Activated CD8-positive, alpha-beta memory T cell treated with anti-CD3 and anti-CD28 coated beads, Interleukin-2, amount 50 U/mL, for 24 hours (primary cell): ENCODE data around the gene OTOGL.
"Not testable (repeated sequence)": the region's sequence is repeated elsewhere in the genome, so short reads cannot be mapped to it uniquely, and the experiment has no call there.

Source experiments
- DNase-seq: peaks from one replicate; pipeline ENCODE4 v3.0.0-alpha.2; 2020; ENCODE audit errors: extremely low read depth

OTOGL gene

GRCh38 chr12:80120994-80121393 is 21.7 kb downstream of the OTOGL start:
- DNase-seq: no peak

DNA sequence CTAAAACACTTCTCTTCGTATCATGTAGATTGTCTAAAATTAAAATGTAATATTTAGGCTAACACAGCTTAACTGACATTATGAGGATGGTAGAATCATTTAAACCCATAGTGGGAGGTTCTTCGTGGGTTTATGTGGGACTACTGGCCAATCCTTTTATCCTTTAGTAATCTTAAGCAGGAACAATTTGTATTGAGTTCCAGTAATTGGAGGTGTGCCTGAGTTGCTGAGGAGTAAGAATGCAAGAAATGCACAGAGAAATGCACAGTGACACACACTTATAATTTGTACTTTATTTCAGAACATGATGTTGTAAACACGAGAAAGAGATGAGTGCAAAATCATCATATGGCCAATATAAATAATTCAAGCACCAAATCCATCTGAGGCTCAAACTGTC is 22.3 kb downstream of the OTOGL start:
- DNase-seq: no peak

- no peak for DNase-seq
Observed at GRCh38 chr12:80129895-80130530, 30.7 kb downstream of the OTOGL start.

- DNase-seq: no peak
Observed at GRCh38 chr12:80135624-80136023, 36.3 kb downstream of the OTOGL start.

GRCh38 chr12:80140005-80140404 is 40.7 kb downstream of the OTOGL start:
- no peak for DNase-seq

DNA sequence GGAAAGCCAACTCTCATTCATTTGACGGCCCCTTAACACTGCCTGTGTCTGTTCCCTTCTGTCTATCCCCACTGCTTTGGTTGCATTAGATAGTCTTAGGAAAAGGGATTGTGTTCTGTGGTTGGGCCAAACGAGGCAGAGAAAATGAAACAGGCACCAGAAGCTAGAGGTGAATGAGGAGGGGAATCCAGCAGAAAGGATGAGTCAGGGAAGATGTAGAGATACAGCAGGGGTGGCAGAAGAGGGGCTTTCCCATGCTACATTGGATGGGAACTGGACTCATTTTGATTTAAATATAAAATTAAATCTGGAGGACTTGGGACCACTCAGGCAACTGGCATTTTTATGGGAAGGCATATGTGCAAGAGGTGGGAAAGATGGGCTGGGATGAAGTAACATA is 43.3 kb downstream of the OTOGL start:
- no peak for DNase-seq

DNA sequence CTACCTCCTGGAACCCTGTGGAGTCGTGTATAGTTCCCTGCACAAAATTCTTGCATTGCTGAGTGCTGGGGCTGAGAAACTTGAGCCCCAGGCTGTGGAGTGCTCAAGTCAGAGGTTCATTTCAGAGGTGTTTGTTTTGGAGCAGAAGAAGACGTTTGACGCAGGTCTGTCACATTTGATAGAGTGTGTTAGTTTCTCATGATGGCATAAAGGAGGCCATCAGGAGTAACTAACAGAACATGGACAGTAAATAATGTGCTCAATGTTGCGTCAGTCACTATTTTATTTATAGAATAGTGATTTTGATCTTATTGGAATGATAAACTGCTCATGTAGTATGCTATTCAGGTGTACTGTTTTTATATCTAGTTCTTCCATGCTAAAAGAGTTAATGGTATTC is 44.2 kb downstream of the OTOGL start:
- DNase-seq: no peak

DNA sequence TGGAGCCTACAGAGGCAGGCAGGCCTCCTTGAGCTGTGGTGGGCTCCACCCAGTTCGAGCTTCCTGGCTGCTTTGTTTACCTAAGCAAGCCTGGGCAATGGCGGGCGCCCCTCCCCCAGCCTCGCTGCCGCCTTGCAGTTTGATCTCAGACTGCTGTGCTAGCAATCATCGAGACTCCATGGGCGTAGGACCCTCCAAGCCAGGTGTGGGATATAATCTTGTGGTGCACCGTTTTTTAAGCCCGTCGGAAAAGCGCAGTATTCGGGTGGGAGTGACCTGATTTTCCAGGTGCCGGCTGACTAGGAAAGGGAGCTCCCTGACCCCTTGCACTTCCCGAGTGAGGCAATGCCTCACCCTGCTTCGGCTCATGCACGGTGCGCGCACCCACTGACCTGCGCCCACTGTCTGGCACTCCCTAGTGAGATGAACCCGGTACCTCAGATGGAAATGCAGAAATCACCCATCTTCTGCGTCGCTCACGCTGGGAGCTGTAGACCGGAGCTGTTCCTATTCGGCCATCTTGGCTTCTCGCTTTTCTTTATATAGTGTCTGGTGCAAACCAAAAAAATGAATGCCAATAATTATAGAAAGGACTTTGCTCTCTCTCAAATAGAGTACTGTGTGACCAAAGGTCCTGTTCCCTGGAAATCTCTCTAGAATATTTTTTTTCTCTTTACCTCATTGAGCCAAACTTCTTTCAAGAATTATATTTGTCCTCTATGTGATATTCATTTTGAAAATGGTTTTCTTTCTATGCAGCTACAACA is 50.4 kb downstream of the OTOGL start:
- not testable (repeated sequence) for DNase-seq

DNA sequence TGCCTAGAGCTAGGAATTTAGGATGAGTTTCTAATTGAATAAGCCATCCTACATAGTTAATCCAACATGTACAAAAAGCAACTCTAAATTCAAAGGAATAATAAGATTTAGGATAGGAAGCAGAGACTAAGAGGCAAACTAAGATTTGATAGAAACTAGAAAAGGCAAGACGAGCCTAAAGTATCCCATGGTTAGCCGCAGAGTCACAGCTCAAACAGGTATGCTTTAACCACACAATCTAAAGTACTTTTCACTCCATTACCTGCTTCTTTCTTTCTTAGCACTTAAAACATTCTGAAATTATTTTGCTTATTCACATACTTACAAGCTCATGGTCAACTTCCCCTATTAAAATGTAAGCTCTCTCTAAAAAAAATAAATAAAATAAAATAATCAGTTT is 51.8 kb downstream of the OTOGL start:
- no peak for DNase-seq

- DNase-seq: no peak
Observed at GRCh38 chr12:80154261-80154660, 54.9 kb downstream of the OTOGL start.

- DNase-seq: no peak
Observed at GRCh38 chr12:80156306-80156705, 57.0 kb downstream of the OTOGL start.

GRCh38 chr12:80157645-80158044 is 58.3 kb downstream of the OTOGL start:
- no peak for DNase-seq

DNA sequence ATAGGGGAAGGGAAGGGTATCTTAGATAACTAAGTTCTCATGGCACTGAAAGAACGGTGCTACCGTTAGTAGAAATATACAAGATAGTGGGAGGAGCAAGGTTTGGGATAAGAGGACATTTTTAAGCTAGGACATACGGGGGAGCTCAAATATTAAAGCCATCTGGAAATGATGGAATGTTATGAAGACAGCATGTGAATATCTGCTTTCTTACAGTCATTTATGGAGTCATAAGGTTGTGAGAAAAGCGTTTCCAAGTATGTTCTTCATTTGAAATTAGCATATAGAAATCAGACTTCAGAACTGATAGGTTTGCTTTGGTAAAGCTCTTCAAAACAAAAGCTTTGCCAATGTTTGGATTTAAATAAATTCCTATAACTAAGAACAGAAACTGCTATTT is 62.3 kb downstream of the OTOGL start:
- no peak for DNase-seq

DNA sequence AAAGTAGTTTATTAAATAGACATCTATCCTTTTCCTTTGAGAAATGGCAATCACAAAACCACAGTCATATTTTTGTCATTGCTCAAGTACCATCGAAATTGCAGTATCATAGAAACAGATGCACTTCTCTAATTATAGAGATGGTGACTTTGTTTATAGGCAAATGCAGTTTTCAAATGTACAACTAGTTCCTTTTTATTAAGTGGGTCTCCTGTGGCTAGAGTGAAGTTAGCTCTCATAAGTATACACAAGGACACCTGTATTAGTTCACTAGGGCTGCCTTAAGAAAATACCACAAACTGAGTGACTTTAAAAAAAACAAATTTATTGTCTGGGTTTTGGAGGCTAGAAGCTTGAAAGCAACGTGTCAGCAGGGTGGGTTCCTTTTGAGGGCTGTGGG is 62.8 kb downstream of the OTOGL start:
- no peak for DNase-seq

GRCh38 chr12:80165746-80166145 is 66.4 kb downstream of the OTOGL start:
- no peak for DNase-seq

GRCh38 chr12:80166751-80167150 is 67.4 kb downstream of the OTOGL start:
- no peak for DNase-seq

DNA sequence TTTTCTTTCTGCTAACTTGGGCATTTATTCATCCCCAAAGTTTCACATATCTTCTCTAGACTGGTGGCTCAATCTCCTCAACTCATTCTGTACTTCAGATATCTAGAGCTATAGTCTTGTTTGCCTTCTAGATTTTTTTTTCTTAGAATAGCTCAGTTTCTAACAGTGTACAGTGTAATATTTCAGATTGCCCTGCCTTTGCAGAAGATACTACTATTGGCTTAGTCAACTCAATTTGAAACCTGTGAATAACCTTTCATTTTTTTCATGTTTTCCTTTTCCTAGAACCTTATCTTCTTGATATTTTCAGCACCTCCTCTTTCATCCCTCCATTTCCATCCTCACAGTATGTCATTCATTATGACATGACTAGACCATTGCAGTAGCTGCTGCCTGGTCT is 69.6 kb downstream of the OTOGL start:
- no peak for DNase-seq

- no peak for DNase-seq
Observed at GRCh38 chr12:80170915-80171314, 71.6 kb downstream of the OTOGL start.

DNA sequence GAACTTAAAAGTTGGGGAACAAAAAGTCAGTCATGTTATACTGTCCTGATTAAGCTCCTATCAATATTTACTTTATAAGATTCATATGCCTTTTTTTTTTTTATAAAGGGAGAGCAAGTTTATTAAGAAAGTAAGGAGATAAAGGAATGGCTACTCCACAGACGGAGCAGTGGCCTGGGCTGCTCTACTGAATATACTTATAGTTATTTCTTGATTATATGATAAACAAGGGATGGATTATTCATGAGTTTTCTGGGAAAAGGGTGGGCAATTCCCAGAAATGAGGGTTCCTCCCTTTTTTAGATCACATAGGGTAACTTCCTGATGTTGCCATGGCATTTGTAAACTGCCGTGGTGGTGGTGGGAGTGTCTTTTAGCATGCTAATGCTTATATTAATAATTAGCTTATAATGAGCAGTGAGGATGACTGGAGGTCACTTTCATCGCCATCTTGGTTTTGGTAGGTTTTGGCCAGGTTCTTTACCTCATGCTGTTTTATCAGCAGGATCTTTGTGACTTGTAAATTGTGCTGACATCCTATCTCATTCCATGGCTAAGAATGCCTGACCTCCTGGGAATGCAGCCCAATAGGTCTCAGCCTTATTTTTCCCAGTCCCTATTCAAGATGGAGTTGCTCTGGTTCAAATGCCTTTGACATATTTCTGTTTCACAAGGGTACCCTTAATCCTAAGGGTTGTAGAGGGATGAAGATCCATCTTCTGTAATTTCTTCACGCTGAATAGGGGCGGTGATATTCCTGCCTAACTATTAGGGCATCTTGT is 73.9 kb downstream of the OTOGL start:
- no peak for DNase-seq

DNA sequence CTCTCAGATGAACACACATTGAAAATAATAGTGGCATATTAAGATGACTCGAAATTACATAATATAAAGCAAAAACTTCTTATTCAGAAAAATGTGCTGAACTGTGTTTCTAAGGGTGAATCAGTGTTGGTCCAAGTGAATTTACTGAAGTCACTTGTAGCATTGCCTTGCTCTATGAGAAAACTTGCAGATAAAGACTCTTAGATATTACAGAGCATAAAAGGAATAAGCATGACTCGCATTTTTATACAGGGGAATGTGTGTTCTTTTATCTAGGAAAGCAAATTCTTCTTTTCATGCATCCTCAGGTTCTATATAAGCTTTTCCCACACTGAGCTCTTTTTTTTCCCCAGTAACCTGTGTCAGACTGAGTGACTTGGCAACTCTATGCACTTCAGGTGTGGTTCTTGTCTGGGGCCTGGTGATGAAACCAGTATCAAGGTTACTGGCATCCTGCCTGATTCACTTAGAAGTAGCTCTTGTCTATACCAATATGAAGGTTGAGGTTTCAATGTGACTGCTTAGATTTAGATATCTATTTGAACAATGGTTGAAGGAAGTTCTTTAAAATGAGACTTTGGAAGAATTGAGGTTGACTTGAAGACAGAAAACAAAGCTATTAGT is 76.1 kb downstream of the OTOGL start:
- DNase-seq: no peak

- DNase-seq: no peak
Observed at GRCh38 chr12:80176706-80177105, 77.4 kb downstream of the OTOGL start.

DNA sequence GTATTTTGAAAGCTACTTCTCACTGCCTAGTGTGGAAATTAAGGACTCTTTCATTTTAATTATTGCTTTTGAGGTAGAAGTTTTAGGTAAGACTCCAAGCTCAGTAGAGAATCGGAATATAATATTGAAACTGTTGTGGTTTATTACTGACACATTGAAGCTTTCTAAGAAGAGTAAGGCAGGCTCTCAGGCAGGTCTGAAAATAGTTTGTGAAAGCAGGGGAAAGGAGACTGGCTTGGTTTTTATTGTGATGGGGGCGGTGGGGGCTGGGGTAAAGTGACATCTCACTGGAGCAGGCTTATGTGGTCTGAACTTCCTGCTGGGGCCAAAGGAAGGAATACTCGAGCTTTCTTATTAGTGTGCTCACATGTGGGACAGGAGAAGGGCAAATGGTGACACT is 79.5 kb downstream of the OTOGL start:
- DNase-seq: no peak
